Testis (tissue), 3 donors: Measurements from ENCODE around the gene SHISAL1. TPM values are rescaled to one million over a fixed set of nuclear protein-coding genes. Genes with fewer than 3 reads are reported as not detected.

Experiments used
- DNase-seq: peaks from one replicate; pipeline ENCODE4 v3.0.0-alpha.2; 2019
- H3K27ac ChIP-seq, 2 donors: fragments of 200-600 bp; sonication (generic); one replicate each; pipeline ENCODE4 v1.5.1; 2019
- H3K27me3 ChIP-seq: fragments of 200-600 bp; sonication (generic); one replicate; pipeline ENCODE4 v1.5.1; 2019
- H3K36me3 ChIP-seq: fragments of 200-600 bp; sonication (generic); one replicate; pipeline ENCODE4 v1.5.1; 2017; ENCODE audit warnings: low read depth; ENCODE audit errors: missing control alignments
- H3K4me1 ChIP-seq: fragments of 200-600 bp; sonication (generic); one replicate; pipeline ENCODE4 v1.5.1; 2019
- H3K4me3 ChIP-seq, 2 donors: fragments of 200-600 bp; sonication (generic); one replicate each; pipeline ENCODE4 v1.5.1; 2017 to 2019
- H3K9me3 ChIP-seq: fragments of 200-600 bp; sonication (generic); one replicate; pipeline ENCODE4 v1.5.1; 2017
- CTCF ChIP-seq, 3 experiments: fragments of 450-650 bp in 2 of 3; fragments of 200-600 bp in 1 of 3; sonication (generic) in 1 of 3; IDR thresholded peaks; one replicate each; pipeline ENCODE4 v1.5.1; 2016 to 2019; ENCODE audit warnings: antibody characterized with exemption in 3 of 3, mild to moderate bottlenecking in 2 of 3, moderate library complexity in 1 of 3
- POLR2A ChIP-seq: fragments of 450-650 bp; IDR thresholded peaks from one replicate; pipeline ENCODE4 v1.6.1; 2017; ENCODE audit warnings: antibody characterized with exemption, mild to moderate bottlenecking, moderate library complexity
- WGBS, 2 donors: methylation state at CpG; one replicate each; pipeline ENCODE4 v1.1.5; 2018; 5-methylcytosine and 5-hydroxymethylcytosine counted together
- intact Hi-C: fragments of 100-400 bp; cut with DNase I; formaldehyde crosslinking; loops from one replicate; pipeline ENCODE4 v1.15.1; 2023; ENCODE audit warnings: low total_unique reads
- polyA plus RNA-seq: library from polyadenylated mRNA; stranded (reverse); fragments of 350-450 nt; fragmentation: Illumina TruSeq; extraction: RNeasy Lipid Tissue Mini Kit (QIAGEN cat#74804); gene quantifications from one replicate; pipeline ENCODE4 v1.2.3, GENCODE V29; 2014; ENCODE audit warnings: low read depth, low replicate concordance; ENCODE audit not compliant: insufficient read depth
- total RNA-seq, 2 donors: library from RNA; depleted of rRNA; stranded (reverse); fragments of >200 nt; gene quantifications; one replicate each; pipeline ENCODE4 v1.2.3, GENCODE V29; 2016

SHISAL1 gene
- total and polyA plus RNA-seq, 3 donors from 2014 or later: 3.0 to 3.9 (median 3.1) TPM

DNA sequence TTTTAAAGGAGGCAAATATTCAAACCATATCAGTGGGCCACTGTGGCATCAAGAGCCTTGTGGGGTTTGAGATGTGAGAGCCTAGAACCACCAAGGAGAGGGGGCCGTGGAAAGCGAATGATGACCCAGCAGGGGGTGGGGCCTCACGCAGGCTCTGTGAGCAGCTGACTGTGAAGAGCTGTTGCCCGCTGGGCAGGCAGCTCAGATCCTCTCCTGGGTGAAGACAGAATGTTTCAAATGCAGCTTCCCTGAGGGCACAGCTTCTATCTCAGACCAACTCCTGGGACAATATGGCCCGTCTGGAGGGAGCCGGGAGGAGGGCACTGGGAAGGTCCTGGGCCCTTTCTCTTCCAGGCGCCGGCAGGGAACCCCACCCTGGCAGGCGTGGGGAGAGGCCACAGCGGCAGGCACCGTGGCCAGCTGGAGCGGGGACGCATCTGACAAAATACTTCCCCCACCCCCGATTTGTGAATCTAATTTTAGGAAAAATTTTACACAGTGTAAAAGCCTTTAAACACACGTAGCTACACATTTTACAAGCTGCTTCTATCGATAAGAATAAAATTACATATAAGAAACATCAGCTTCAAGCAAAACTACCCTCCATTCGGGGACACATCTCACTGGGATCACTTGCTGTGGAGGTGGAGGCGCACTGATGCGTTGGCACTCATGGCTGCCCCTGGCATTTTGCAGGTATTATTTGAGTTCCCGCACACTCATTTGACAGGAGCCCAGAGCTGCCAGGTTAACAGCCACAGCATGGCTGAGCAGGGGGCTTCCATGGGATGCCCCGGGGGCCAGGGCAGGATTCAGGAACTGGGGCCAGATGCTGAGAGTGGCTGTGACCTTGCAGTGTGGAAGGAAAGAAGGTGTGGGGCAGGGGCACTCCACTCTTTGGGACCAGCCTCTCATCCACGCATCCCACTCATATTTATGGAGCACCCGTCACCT is 91.7 kb downstream of the SHISAL1 start:
- TF ChIP-seq CTCF (IDR thresholded peaks at IDR 0.05) (no peak), POLR2A (no peak)
- no peak overlapping the region for H3K27ac ChIP-seq
- H3K4me1 ChIP-seq: no peaks in the 10 kb centered on the region
- H3K36me3 ChIP-seq: no peaks in the 10 kb centered on the region
- intact Hi-C loops: no loop called here
- H3K27me3 ChIP-seq: no peaks in the 10 kb centered on the region
- WGBS, 2 donors: 83 to 84% methylated on average over 19 to 23 of the region's 23 CpGs
- DNase-seq: no peak
- H3K9me3 ChIP-seq: no peaks in the 10 kb centered on the region
- no peak overlapping the region for H3K4me3 ChIP-seq

GRCh38 chr22:44219101-44219870 is 93.5 kb downstream of the SHISAL1 start:
- Histone ChIP-seq H3K4me1 (no peaks in the 10 kb centered on the region), H3K4me3 (no peak overlapping the region), H3K36me3 (no peaks in the 10 kb centered on the region), H3K27ac (no peak overlapping the region), H3K27me3 (no peaks in the 10 kb centered on the region), H3K9me3 (no peaks in the 10 kb centered on the region)
- no peak for TF ChIP-seq CTCF (IDR thresholded peaks at IDR 0.05)
- TF ChIP-seq POLR2A: no peak
- WGBS, 2 donors: 88% methylated on average over 17 to 21 of the region's 21 CpGs
- no peak for DNase-seq
- intact Hi-C loops: no loop called here

DNA sequence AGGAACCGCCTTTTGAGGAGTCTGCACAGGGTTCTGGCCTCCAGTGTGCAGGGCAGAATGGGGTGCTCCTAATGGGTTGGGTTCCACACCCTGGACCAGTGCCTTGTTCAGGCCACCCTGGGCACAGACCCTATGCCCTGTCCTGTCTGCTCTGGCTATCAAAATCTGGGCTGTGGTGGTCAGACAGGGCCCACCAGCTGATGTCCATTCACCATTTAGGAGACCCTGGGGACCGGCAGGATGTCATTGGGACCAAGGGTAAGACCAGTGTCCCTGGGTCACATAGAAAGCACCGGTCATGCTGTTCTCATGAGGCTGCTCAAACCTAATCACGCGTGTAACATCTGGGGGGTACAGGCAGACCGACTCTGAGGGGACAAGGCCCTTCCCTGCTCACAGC is 94.7 kb downstream of the SHISAL1 start:
- Histone ChIP-seq H3K27ac (no peak overlapping the region), H3K4me3 (no peak overlapping the region), H3K36me3 (no peaks in the 10 kb centered on the region), H3K4me1 (no peaks in the 10 kb centered on the region), H3K27me3 (no peaks in the 10 kb centered on the region), H3K9me3 (no peaks in the 10 kb centered on the region)
- no peak for DNase-seq
- intact Hi-C loops: no loop called here
- WGBS, 2 donors: 60 to 84% methylated on average over 2 to 6 of the region's 6 CpGs
- TF ChIP-seq POLR2A (no peak), CTCF (IDR thresholded peaks at IDR 0.05) (no peak)

DNA sequence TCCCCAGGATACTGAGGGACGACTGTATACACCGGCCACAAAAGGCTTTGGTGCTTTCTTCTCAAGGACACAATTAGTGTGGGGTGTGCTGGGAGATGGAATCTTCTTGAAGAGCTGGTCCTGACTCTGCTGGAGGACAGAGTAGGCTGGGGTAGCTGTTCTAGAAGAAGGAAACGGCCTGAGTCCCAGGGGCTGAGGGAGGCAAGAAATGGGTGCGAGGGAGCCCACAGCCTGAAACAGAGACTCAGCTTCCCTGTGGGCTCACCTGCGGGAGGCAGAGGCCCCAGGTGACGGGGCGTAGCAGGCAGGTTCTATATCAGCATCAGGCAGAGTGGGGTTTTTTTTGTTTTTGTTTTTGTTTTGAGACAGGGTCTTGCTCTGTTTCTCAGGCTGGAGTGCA is 95.4 kb downstream of the SHISAL1 start:
- intact Hi-C loops: no loop called here
- Histone ChIP-seq H3K36me3 (no peaks in the 10 kb centered on the region), H3K4me3 (no peak overlapping the region), H3K9me3 (no peaks in the 10 kb centered on the region), H3K27ac (no peak overlapping the region), H3K27me3 (no peaks in the 10 kb centered on the region), H3K4me1 (no peaks in the 10 kb centered on the region)
- WGBS, 2 donors: 81 to 85% methylated on average over 7 of the region's 7 CpGs
- no peak for DNase-seq
- TF ChIP-seq POLR2A: no peak
- TF ChIP-seq CTCF (IDR thresholded peaks at IDR 0.05): no peak
